Middle frontal gyrus (tissue), 1 donor: ENCODE results near the gene NR5A1.

ENCODE experiments used
- DNase-seq: peaks from one replicate; pipeline ENCODE4 v3.0.0-alpha.2; 2015; ENCODE audit warnings: low spot score; ENCODE audit errors: extremely low spot score

The NR5A1 gene

GRCh38 chr9:124467410-124468060 is 39.7 kb downstream of the NR5A1 start:
- DNase-seq = no peak

- no peak for DNase-seq
Measured at GRCh38 chr9:124465736-124466135, 41.5 kb downstream of the NR5A1 start.

- DNase-seq = no peak
Measured at GRCh38 chr9:124462739-124463138, 44.5 kb downstream of the NR5A1 start.

GRCh38 chr9:124458441-124458840 is 48.8 kb downstream of the NR5A1 start:
- DNase-seq = no peak

GRCh38 chr9:124457887-124458431 is 49.2 kb downstream of the NR5A1 start:
- no peak for DNase-seq

GRCh38 chr9:124457079-124457886 is 49.9 kb downstream of the NR5A1 start:
- DNase-seq = no peak

GRCh38 chr9:124456341-124457078 is 50.7 kb downstream of the NR5A1 start:
- DNase-seq = no peak

GRCh38 chr9:124455820-124456219 is 51.4 kb downstream of the NR5A1 start:
- no peak for DNase-seq

- DNase-seq = no peak
Measured at GRCh38 chr9:124454791-124455443, 52.3 kb downstream of the NR5A1 start.

GRCh38 chr9:124454296-124454695 is 52.9 kb downstream of the NR5A1 start:
- DNase-seq = no peak

GRCh38 chr9:124453586-124454191 is 53.5 kb downstream of the NR5A1 start:
- no peak for DNase-seq

- no peak for DNase-seq
Measured at GRCh38 chr9:124452841-124453585, 54.2 kb downstream of the NR5A1 start.

- no peak for DNase-seq
Measured at GRCh38 chr9:124452326-124452725, 54.9 kb downstream of the NR5A1 start.

GRCh38 chr9:124450931-124451661 is 56.1 kb downstream of the NR5A1 start:
- DNase-seq = no peak

- DNase-seq = no peak
Measured at GRCh38 chr9:124450241-124450924, 56.8 kb downstream of the NR5A1 start, which contains the start of gene ADGRD2. Gene ADGRD2 (plus strand): TSS chr9:124450451. CDS start chr9:124451667, 1,216 bp downstream.

GRCh38 chr9:124449381-124450151 is 57.6 kb downstream of the NR5A1 start:
- DNase-seq = no peak

GRCh38 chr9:124448019-124448418 is 59.2 kb downstream of the NR5A1 start:
- DNase-seq = no peak

GRCh38 chr9:124447297-124447661 is 59.9 kb downstream of the NR5A1 start:
- no peak for DNase-seq
